HCT116 (cell line): ENCODE data around the gene EMILIN1. TPM values are rescaled to one million over a fixed set of nuclear protein-coding genes. Genes with fewer than 3 reads are reported as not detected.

Experiments used
- ATAC-seq: fragments of 200-7000 bp; cut with Tn5 transposase; 2 replicates; pipeline ENCODE4 v1.9.1; 2020; ENCODE audit warnings: mild to moderate bottlenecking, moderate library complexity
- BruUV-seq: library from RNA; stranded (reverse); fragments of 400-500 nt; replicated peaks from 2 replicates; lab custom pipeline; 2021; lab: Mats Ljungman, UMichigan
- CTCF ChIA-PET: fragments of 300-600 bp; sonication (Branson Sonifier 250); formaldehyde crosslinking; loops from one replicate; lab custom pipeline; 2021; ENCODE audit warnings: antibody characterized with exemption; lab: Charles Lee
- POLR2A ChIA-PET: fragments of 300-600, 350-600 bp; sonication (Branson Sonifier 250); formaldehyde crosslinking; loops from one replicate; lab custom pipeline; 2021; ENCODE audit warnings: antibody characterized with exemption; lab: Charles Lee
- RAD21 ChIA-PET, 2 experiments: fragments of 300-600 bp; sonication (Branson Sonifier 250); formaldehyde crosslinking; loops; one replicate each; lab custom pipeline; 2023; ENCODE audit warnings: low total read pairs in 2 of 2; ENCODE audit not compliant: uncharacterized antibody in 2 of 2, unreplicated experiment in 2 of 2, low non-redundant PET in 1 of 2; lab: Charles Lee
- DNase-seq: peaks from one replicate; pipeline ENCODE4 v3.0.0-alpha.2; 2010; ENCODE audit warnings: low read depth, low spot score
- H2AFZ ChIP-seq: fragments of 200-600 bp; shearing (Covaris generic), sonication (generic); 2 replicates; pipeline ENCODE4 v1.6.1; 2017; ENCODE audit warnings: low read depth, mixed run types, mixed read lengths, antibody characterized with exemption, low read length; ENCODE audit not compliant: poor library complexity, severe bottlenecking
- H3K27ac ChIP-seq: 2 replicates; pipeline ENCODE4 v1.5.1; 2012; ENCODE audit warnings: low read depth, low read length
- H3K27me3 ChIP-seq: fragments of 200-600 bp; sonication (generic); 2 replicates; pipeline ENCODE4 v1.6.1; 2016; ENCODE audit warnings: mixed run types, low read length, mixed read lengths; ENCODE audit not compliant: insufficient read depth
- H3K36me3 ChIP-seq, 2 experiments: fragments of 200-500 bp in 1 of 2; fragments of 200-600 bp in 1 of 2; sonication (Bioruptor generic) in 1 of 2; sonication (generic) in 1 of 2; 2 replicates each; pipeline versions ENCODE4 v1.5.1 to v1.6.1; 2014 to 2016; ENCODE audit warnings: low read length in 2 of 2, inconsistent platforms in 1 of 2, mixed read lengths in 1 of 2, mixed run types in 1 of 2; ENCODE audit not compliant: insufficient read depth in 2 of 2, control insufficient read depth in 1 of 2
- H3K4me1 ChIP-seq, 2 experiments: fragments of 200-600 bp in 1 of 2; sonication (generic) in 1 of 2; 2 replicates each; pipeline versions ENCODE4 v1.5.1 to v1.6.1; 2012 to 2017; ENCODE audit warnings: low read length in 2 of 2, inconsistent platforms in 1 of 2, mild to moderate bottlenecking in 1 of 2, mixed read lengths in 1 of 2, mixed run types in 1 of 2, moderate library complexity in 1 of 2; ENCODE audit not compliant: insufficient read depth in 2 of 2, control insufficient read depth in 1 of 2
- H3K4me2 ChIP-seq: fragments of 200-600 bp; sonication (generic); 2 replicates; pipeline ENCODE4 v1.6.1; 2017; ENCODE audit warnings: mixed run types, low read length, mixed read lengths
- H3K4me3 ChIP-seq, 2 experiments: fragments of 200-600 bp in 1 of 2; sonication (generic) in 1 of 2; replicated peaks in 1 of 2; 2 replicates each; pipeline ENCODE4 v1.5.1; 2011 to 2016; ENCODE audit warnings: low read length in 2 of 2, control low read depth in 1 of 2, low read depth in 1 of 2, mild to moderate bottlenecking in 1 of 2, mixed read lengths in 1 of 2, mixed run types in 1 of 2
- H3K79me2 ChIP-seq: fragments of 200-600 bp; sonication (generic); 2 replicates; pipeline ENCODE4 v1.6.1; 2017; ENCODE audit warnings: mild to moderate bottlenecking, mixed run types, low read length, moderate library complexity, mixed read lengths; ENCODE audit not compliant: insufficient read depth
- H3K9ac ChIP-seq: fragments of 200-600 bp; sonication (generic); 2 replicates; pipeline ENCODE4 v1.6.1; 2016; ENCODE audit warnings: low read length, mixed read lengths
- H3K9me2 ChIP-seq: fragments of 200-600 bp; sonication (generic), shearing (Covaris generic); 2 replicates; pipeline ENCODE4 v1.6.1; 2017; ENCODE audit warnings: mixed run types, mild to moderate bottlenecking, moderate library complexity; ENCODE audit not compliant: insufficient read depth
- H3K9me3 ChIP-seq, 2 experiments: fragments of 200-500 bp in 1 of 2; fragments of 200-600 bp in 1 of 2; sonication (Bioruptor generic) in 1 of 2; sonication (generic) in 1 of 2; 2 replicates each; pipeline ENCODE4 v1.6.1; 2014 to 2017; ENCODE audit warnings: low read length in 2 of 2, mixed read lengths in 2 of 2, inconsistent platforms in 1 of 2, low read depth in 1 of 2, mild to moderate bottlenecking in 1 of 2, mixed run types in 1 of 2, moderate library complexity in 1 of 2; ENCODE audit not compliant: control insufficient read depth in 1 of 2, insufficient read depth in 1 of 2
- H4K20me1 ChIP-seq: fragments of 200-600 bp; sonication (generic), shearing (Covaris generic); 2 replicates; pipeline ENCODE4 v1.6.1; 2017; ENCODE audit warnings: mixed run types, mild to moderate bottlenecking, moderate library complexity; ENCODE audit not compliant: insufficient read depth
- ATF3 ChIP-seq: IDR thresholded peaks from 2 replicates; pipeline ENCODE4 v1.6.1; 2012
- CBX3 ChIP-seq: IDR thresholded peaks from 2 replicates; pipeline ENCODE4 v1.6.1; 2012; ENCODE audit warnings: low read depth
- CEBPB ChIP-seq: IDR thresholded peaks from 2 replicates; pipeline ENCODE4 v1.6.1; 2012; ENCODE audit warnings: low read depth
- EGR1 ChIP-seq: IDR thresholded peaks from 2 replicates; pipeline ENCODE4 v1.6.1; 2012; ENCODE audit warnings: low read depth
- ELF1 ChIP-seq: IDR thresholded peaks from 2 replicates; pipeline ENCODE4 v1.6.1; 2012; ENCODE audit warnings: low read depth, borderline replicate concordance
- EZH2phosphoT487 ChIP-seq: fragments of 200-600 bp; IDR thresholded peaks from 2 replicates; pipeline ENCODE4 v1.6.1; 2018; ENCODE audit warnings: antibody characterized with exemption, borderline replicate concordance
- FOSL1 ChIP-seq: IDR thresholded peaks from 2 replicates; pipeline ENCODE4 v1.6.1; 2012; ENCODE audit warnings: low read depth
- JUND ChIP-seq: IDR thresholded peaks from 2 replicates; pipeline ENCODE4 v1.6.1; 2012
- MAX ChIP-seq: IDR thresholded peaks from 2 replicates; pipeline ENCODE4 v1.6.1; 2012
- POLR2A ChIP-seq: IDR thresholded peaks from 2 replicates; pipeline ENCODE4 v1.7.0; 2011; ENCODE audit warnings: borderline replicate concordance; ENCODE audit not compliant: insufficient read depth, insufficient read length; ENCODE audit errors: extremely low read depth
- POLR2AphosphoS5 ChIP-seq: IDR thresholded peaks from 2 replicates; pipeline ENCODE4 v1.6.1; 2011; ENCODE audit warnings: mild to moderate bottlenecking, low read depth, low read length, moderate library complexity
- RAD21 ChIP-seq: IDR thresholded peaks from 2 replicates; pipeline ENCODE4 v1.6.1; 2012; ENCODE audit warnings: low read depth, mild to moderate bottlenecking
- SIN3A ChIP-seq: IDR thresholded peaks from 2 replicates; pipeline ENCODE4 v1.6.1; 2012; ENCODE audit warnings: low read depth
- SP1 ChIP-seq: IDR thresholded peaks from 2 replicates; pipeline ENCODE4 v1.6.1; 2012; ENCODE audit warnings: low read depth
- SRF ChIP-seq: IDR thresholded peaks from 2 replicates; pipeline ENCODE4 v1.6.1; 2012; ENCODE audit warnings: low read depth
- TCF7L2 ChIP-seq: IDR thresholded peaks from 2 replicates; pipeline ENCODE4 v1.7.0; 2011; ENCODE audit warnings: borderline replicate concordance, inconsistent platforms; ENCODE audit not compliant: insufficient read depth, insufficient read length; ENCODE audit errors: extremely low read depth
- YY1 ChIP-seq: IDR thresholded peaks from 2 replicates; pipeline ENCODE4 v1.6.1; 2011; ENCODE audit warnings: low read length, low read depth, moderate library complexity, mild to moderate bottlenecking; ENCODE audit not compliant: insufficient replicate concordance; ENCODE audit errors: extremely low read depth
- ZBTB33 ChIP-seq: IDR thresholded peaks from 2 replicates; pipeline ENCODE4 v1.6.1; 2011; ENCODE audit warnings: mild to moderate bottlenecking, low read length, moderate library complexity; ENCODE audit not compliant: insufficient replicate concordance; ENCODE audit errors: extremely low read depth
- ZNF274 ChIP-seq: fragments of 200-500 bp; sonication (Bioruptor generic); IDR thresholded peaks from 2 replicates; pipeline ENCODE4 v1.6.1; 2014; ENCODE audit warnings: mild to moderate bottlenecking, low read depth, low read length, inconsistent platforms
- intact Hi-C: fragments of 100-400 bp; cut with micrococcal nuclease; formaldehyde crosslinking; loops from 2 replicates; pipeline ENCODE4 v1.10.0; 2022
- total RNA-seq: library from RNA; stranded (reverse); gene quantifications from one replicate; pipeline ENCODE4 v1.2.1, GENCODE V29; 2021; ENCODE audit not compliant: unreplicated experiment

The EMILIN1 gene
- total RNA-seq, 1 experiment from 2014 or later: 0.59 TPM

GRCh38 chr2:27135478-27135955, 57.1 kb downstream of the EMILIN1 start:
- Histone ChIP-seq H3K27me3 (no peaks in the 10 kb centered on the region), H3K9ac (no peak overlapping the region), H3K9me2 (no peaks in the 10 kb centered on the region), H3K27ac (peak overlapping the region; percentile 36; the same call in 1 of the 2 replicates), H3K9me3 (no peaks in the 10 kb centered on the region), H3K4me1 (peaks cover 4 to 19% of the 10 kb centered on the region in 2 experiments; a peak in 3 of 4 replicates), H3K79me2 (peaks cover 20% of the 10 kb centered on the region), H3K4me3 (no peak overlapping the region), H4K20me1 (no peaks in the 10 kb centered on the region), H3K4me2 (no peak overlapping the region), H3K36me3 (peaks cover 12 to 20% of the 10 kb centered on the region in 2 experiments; a peak in 3 of 4 replicates), H2AFZ (no peak overlapping the region)
- CTCF ChIA-PET: no interaction called here
- RAD21 ChIA-PET: no interaction called here
- TF ChIP-seq EZH2phosphoT487 (no peak), CEBPB (no peak), ZNF274 (no peak), JUND (no peak), POLR2A (no peak), ATF3 (no peak), FOSL1 (no peak), SIN3A (no peak), SP1 (no peak), POLR2AphosphoS5 (no peak), ZBTB33 (no peak), ELF1 (no peak), CBX3 (no peak), MAX (no peak), TCF7L2 (no peak), EGR1 (no peak), YY1 (no peak), SRF (no peak), RAD21 (no peak)
- intact Hi-C loops: no loop called here
- ATAC-seq (no peak), DNase-seq (no peak)
- POLR2A ChIA-PET: no interaction called here
- BruUV-seq: no TSS peak

Other genes starting within 250 kb of the EMILIN1 start
- gene DPYSL5, start 230.5 kb upstream of the EMILIN1 start, total RNA-seq: 8.4 TPM
- gene MAPRE3, start 108.0 kb upstream of the EMILIN1 start, total RNA-seq: 12.1 TPM
- 69.8 TPM for gene TMEM214, start 45.6 kb upstream of the EMILIN1 start, total RNA-seq
- 40.0 TPM for gene AGBL5, start 26.9 kb upstream of the EMILIN1 start, total RNA-seq
- 187 TPM for gene OST4, start 7.0 kb upstream of the EMILIN1 start, total RNA-seq
- 6.7 TPM for gene KHK, start 8.2 kb downstream of the EMILIN1 start, total RNA-seq
- 4.0 TPM for gene CGREF1, start 40.5 kb downstream of the EMILIN1 start, total RNA-seq
- gene ABHD1, start 45.2 kb downstream of the EMILIN1 start, total RNA-seq: not detected
- 54.2 TPM for gene PREB, start 56.0 kb downstream of the EMILIN1 start, total RNA-seq
- gene PRR30, start 60.8 kb downstream of the EMILIN1 start, total RNA-seq: not detected
- gene TCF23, start 70.4 kb downstream of the EMILIN1 start, total RNA-seq: not detected
- gene ATRAID, start 133.4 kb downstream of the EMILIN1 start, total RNA-seq: 93.6 TPM
- gene SLC5A6, start 133.7 kb downstream of the EMILIN1 start, total RNA-seq: 55.4 TPM
- 114 TPM for gene CAD, start 138.8 kb downstream of the EMILIN1 start, total RNA-seq
- 20.5 TPM for gene SLC30A3, start 184.4 kb downstream of the EMILIN1 start, total RNA-seq
- gene DNAJC5G, start 196.8 kb downstream of the EMILIN1 start, total RNA-seq: 2.5 TPM
- 2.0 TPM for gene TRIM54, start 203.8 kb downstream of the EMILIN1 start, total RNA-seq
- gene UCN, start 229.8 kb downstream of the EMILIN1 start, total RNA-seq: 8.0 TPM
- gene MPV17, start 244.5 kb downstream of the EMILIN1 start, total RNA-seq: 55.4 TPM